ENCODE results near the gene EBF3.

Gene EBF3

DNA sequence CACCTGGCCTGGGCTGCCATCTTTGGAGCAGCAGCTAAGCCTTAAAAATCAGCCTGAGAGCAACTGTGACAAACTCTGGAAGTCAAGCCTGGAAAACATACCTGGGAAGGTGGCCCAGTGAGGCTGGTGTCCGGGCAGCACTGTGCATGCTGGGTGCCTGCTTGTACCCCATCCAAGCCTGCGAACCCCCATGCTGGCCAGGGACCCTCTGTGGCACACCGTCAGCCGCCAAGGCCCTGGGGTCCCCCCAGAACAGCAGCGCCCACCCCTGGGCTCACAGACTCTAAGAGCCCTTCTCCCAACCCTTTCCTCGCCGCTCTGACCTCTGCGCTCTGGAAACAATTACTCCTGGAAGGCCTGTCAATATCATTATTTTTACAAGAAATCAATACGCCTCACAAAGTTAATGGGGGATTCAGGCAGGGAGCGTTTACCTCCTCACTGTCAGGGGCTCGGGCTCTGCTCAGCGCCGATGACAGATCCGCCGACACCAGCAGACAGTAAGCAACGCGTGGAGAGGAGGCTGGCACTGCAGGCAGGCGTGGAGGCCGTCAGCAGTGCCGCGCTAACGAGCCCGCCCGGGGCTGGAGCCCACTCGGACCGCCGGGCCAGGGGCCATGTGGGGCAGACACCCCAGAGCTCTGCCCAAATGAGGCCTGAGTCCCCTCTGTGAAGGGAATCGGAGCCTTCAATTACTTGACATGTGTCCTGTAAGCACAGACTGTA lies 54.4 kb downstream of the EBF3 start:
- no peak for DNase-seq (ENCODE audit: low spot score)
- Histone ChIP-seq H4K91ac (ENCODE audit: low read depth, low read length, poor library complexity) (no peak overlapping the region), H3K14ac (ENCODE audit: low read length) (no peak overlapping the region), H3K18ac (ENCODE audit: low read length) (peak overlapping the region; percentile 83), H3K4me1 (ENCODE audit: control insufficient read depth in 2 of 2, insufficient read depth in 1 of 2, low read depth in 1 of 2, low read length in 2 of 2) (peaks cover 0 to 14% of the 10 kb centered on the region in 2 donors), H3K4me3 (ENCODE audit: low read length in 2 of 2) (no peak overlapping the region), H2BK15ac (ENCODE audit: low read length) (peak overlapping the region; percentile 75), H2AFZ (ENCODE audit: low read length) (no peak overlapping the region), H2AK5ac (ENCODE audit: low read depth, low read length) (peak overlapping the region; percentile 31), H3K36me3 (replicated peaks in 1 of 2; ENCODE audit: control insufficient read depth in 2 of 2, insufficient read depth in 2 of 2, low read length in 2 of 2) (no peaks in the 10 kb centered on the region), H3K4me2 (ENCODE audit: insufficient read depth, low read length, poor library complexity, severe bottlenecking) (no peak overlapping the region), H3K79me1 (ENCODE audit: low read depth, low read length) (peaks cover 2% of the 10 kb centered on the region), H3K27me3 (ENCODE audit: control insufficient read depth in 3 of 3, insufficient read depth in 3 of 3, low read depth in 1 of 3, low read length in 3 of 3) (no peaks in the 10 kb centered on the region), H4K8ac (ENCODE audit: low read depth, low read length) (no peak overlapping the region), H2BK12ac (ENCODE audit: low read length) (no peak overlapping the region), H3K4ac (ENCODE audit: low read length) (no peak overlapping the region), H2BK5ac (ENCODE audit: low read length) (no peak overlapping the region), H3K9ac (ENCODE audit: low read depth, low read length, poor library complexity) (no peak overlapping the region), H2BK120ac (ENCODE audit: low read depth, low read length) (no peak overlapping the region), H3K23ac (ENCODE audit: low read depth, low read length, poor library complexity) (no peak overlapping the region), H3K9me3 (replicated peaks in 1 of 2; ENCODE audit: control insufficient read depth in 2 of 2, insufficient read depth in 1 of 2, low read depth in 1 of 2, low read length in 2 of 2) (no peaks in the 10 kb centered on the region), H3K27ac (replicated peaks; ENCODE audit: low read length) (no peak overlapping the region)
- WGBS, 2 donors (ENCODE audit: extremely low coverage in 2 of 2, insufficient read length in 2 of 2, insufficient replicate concordance in 1 of 2), result no CpG with 5 or more reads among the region's 28 CpGs

DNA sequence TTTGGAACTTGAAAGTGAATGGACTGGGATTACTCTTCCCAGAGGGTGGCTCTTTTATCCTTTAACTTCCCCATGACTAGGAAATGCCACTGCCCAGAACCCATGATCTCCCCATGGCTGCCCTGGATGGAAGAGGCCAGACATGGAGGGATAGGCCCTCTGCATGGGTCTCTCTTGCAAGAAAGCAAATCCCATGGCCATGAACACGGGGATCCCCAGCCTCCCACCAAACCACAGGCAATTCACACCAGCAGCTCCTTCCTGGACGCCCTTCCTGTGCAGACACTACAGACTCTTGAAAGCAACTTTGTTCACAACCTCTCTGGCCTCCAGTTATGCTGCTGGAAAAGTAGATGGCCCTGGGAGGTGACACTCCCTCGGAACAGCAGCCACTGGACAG lies 55.0 kb downstream of the EBF3 start:
- H2BK12ac ChIP-seq (ENCODE audit: low read length), result no peak overlapping the region
- H3K14ac ChIP-seq (ENCODE audit: low read length), result no peak overlapping the region
- WGBS, 2 donors (ENCODE audit: extremely low coverage in 2 of 2, insufficient read length in 2 of 2, insufficient replicate concordance in 1 of 2), result no CpG with 5 or more reads among the region's 3 CpGs
- no peak for DNase-seq (ENCODE audit: low spot score)
- no peak overlapping the region for H4K91ac ChIP-seq (ENCODE audit: low read depth, low read length, poor library complexity)
- H3K9me3 ChIP-seq (replicated peaks in 1 of 2; ENCODE audit: control insufficient read depth in 2 of 2, insufficient read depth in 1 of 2, low read depth in 1 of 2, low read length in 2 of 2), result no peaks in the 10 kb centered on the region
- H2AFZ ChIP-seq (ENCODE audit: low read length), result no peak overlapping the region
- peaks cover 2% of the 10 kb centered on the region for H3K79me1 ChIP-seq (ENCODE audit: low read depth, low read length)
- H2BK120ac ChIP-seq (ENCODE audit: low read depth, low read length), result no peak overlapping the region
- H3K4me3 ChIP-seq (ENCODE audit: low read length in 2 of 2), result no peak overlapping the region
- H3K36me3 ChIP-seq (replicated peaks in 1 of 2; ENCODE audit: control insufficient read depth in 2 of 2, insufficient read depth in 2 of 2, low read length in 2 of 2), result no peaks in the 10 kb centered on the region
- H4K8ac ChIP-seq (ENCODE audit: low read depth, low read length), result no peak overlapping the region
- no peak overlapping the region for H3K27ac ChIP-seq (replicated peaks; ENCODE audit: low read length)
- peak overlapping the region; percentile 75 for H2BK15ac ChIP-seq (ENCODE audit: low read length)
- H3K4me2 ChIP-seq (ENCODE audit: insufficient read depth, low read length, poor library complexity, severe bottlenecking), result no peak overlapping the region
- H3K4ac ChIP-seq (ENCODE audit: low read length), result no peak overlapping the region
- H3K27me3 ChIP-seq (ENCODE audit: control insufficient read depth in 3 of 3, insufficient read depth in 3 of 3, low read depth in 1 of 3, low read length in 3 of 3), result no peaks in the 10 kb centered on the region
- H2AK5ac ChIP-seq (ENCODE audit: low read depth, low read length), result peak overlapping the region; percentile 31
- no peak overlapping the region for H2BK5ac ChIP-seq (ENCODE audit: low read length)
- no peak overlapping the region for H3K9ac ChIP-seq (ENCODE audit: low read depth, low read length, poor library complexity)
- peaks cover 0 to 14% of the 10 kb centered on the region in 2 donors for H3K4me1 ChIP-seq (ENCODE audit: control insufficient read depth in 2 of 2, insufficient read depth in 1 of 2, low read depth in 1 of 2, low read length in 2 of 2)
- H3K23ac ChIP-seq (ENCODE audit: low read depth, low read length, poor library complexity), result no peak overlapping the region
- peak overlapping the region; percentile 60 for H3K18ac ChIP-seq (ENCODE audit: low read length)

DNA sequence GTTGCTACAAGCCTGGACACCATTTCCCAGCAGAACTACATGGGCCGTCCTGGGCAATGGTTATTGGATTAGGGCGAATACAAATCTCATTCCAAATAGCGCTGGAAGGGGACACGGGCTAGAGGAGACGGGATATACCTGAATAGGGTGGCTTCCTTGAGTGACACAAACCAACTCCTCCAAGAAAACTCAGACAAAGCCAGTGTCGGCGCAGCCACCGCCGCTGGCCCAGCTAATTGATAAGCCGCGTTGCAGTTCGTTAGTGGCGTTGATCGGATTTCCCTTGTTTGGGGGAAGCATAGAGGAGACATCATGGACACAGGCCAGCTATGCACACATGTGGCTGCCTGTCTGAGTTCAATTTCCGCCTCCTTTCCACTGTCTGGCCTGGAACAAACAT lies 55.7 kb downstream of the EBF3 start:
- Histone ChIP-seq H4K8ac (ENCODE audit: low read depth, low read length) (no peak overlapping the region), H3K27me3 (ENCODE audit: control insufficient read depth in 3 of 3, insufficient read depth in 3 of 3, low read depth in 1 of 3, low read length in 3 of 3) (no peaks in the 10 kb centered on the region), H3K9me3 (replicated peaks in 1 of 2; ENCODE audit: control insufficient read depth in 2 of 2, insufficient read depth in 1 of 2, low read depth in 1 of 2, low read length in 2 of 2) (no peaks in the 10 kb centered on the region), H2AK5ac (ENCODE audit: low read depth, low read length) (no peak overlapping the region), H3K9ac (ENCODE audit: low read depth, low read length, poor library complexity) (no peak overlapping the region), H4K91ac (ENCODE audit: low read depth, low read length, poor library complexity) (no peak overlapping the region), H3K4ac (ENCODE audit: low read length) (no peak overlapping the region), H3K23ac (ENCODE audit: low read depth, low read length, poor library complexity) (no peak overlapping the region), H2BK12ac (ENCODE audit: low read length) (no peak overlapping the region), H2AFZ (ENCODE audit: low read length) (no peak overlapping the region), H3K4me3 (ENCODE audit: low read length in 2 of 2) (no peak overlapping the region), H3K14ac (ENCODE audit: low read length) (no peak overlapping the region), H3K18ac (ENCODE audit: low read length) (peak overlapping the region; percentile 4), H2BK15ac (ENCODE audit: low read length) (no peak overlapping the region), H3K4me2 (ENCODE audit: insufficient read depth, low read length, poor library complexity, severe bottlenecking) (no peak overlapping the region), H3K36me3 (replicated peaks in 1 of 2; ENCODE audit: control insufficient read depth in 2 of 2, insufficient read depth in 2 of 2, low read length in 2 of 2) (no peaks in the 10 kb centered on the region), H2BK5ac (ENCODE audit: low read length) (no peak overlapping the region), H3K79me1 (ENCODE audit: low read depth, low read length) (peaks cover 2% of the 10 kb centered on the region), H2BK120ac (ENCODE audit: low read depth, low read length) (no peak overlapping the region), H3K27ac (replicated peaks; ENCODE audit: low read length) (no peak overlapping the region), H3K4me1 (ENCODE audit: control insufficient read depth in 2 of 2, insufficient read depth in 1 of 2, low read depth in 1 of 2, low read length in 2 of 2) (peaks cover 0 to 13% of the 10 kb centered on the region in 2 donors)
- no peak for DNase-seq (ENCODE audit: low spot score)
- WGBS, 2 donors (ENCODE audit: extremely low coverage in 2 of 2, insufficient read length in 2 of 2, insufficient replicate concordance in 1 of 2), result no CpG with 5 or more reads among the region's 15 CpGs

DNA sequence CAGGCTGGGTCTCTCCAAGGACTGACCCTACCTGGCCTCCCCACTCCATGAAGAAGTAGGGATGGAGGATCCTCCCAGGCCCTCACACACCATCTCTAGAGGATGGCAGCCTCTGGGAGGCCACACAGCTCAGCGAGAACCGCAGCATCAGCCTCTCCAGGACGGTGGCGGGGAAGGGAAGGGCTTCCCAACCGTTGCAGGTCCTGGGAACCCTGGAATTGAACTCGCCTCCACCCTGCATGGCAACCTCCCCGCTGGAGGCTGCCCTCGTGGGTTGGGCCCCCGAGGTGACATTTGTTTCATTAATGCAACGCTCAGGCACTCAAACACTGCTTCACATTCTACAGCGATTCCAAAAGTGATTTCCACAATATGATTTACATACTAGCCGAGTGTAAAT lies 58.5 kb downstream of the EBF3 start:
- H2AK5ac ChIP-seq (ENCODE audit: low read depth, low read length), result peak overlapping the region; percentile 86
- WGBS, 2 donors (ENCODE audit: extremely low coverage in 2 of 2, insufficient read length in 2 of 2, insufficient replicate concordance in 1 of 2), result no CpG with 5 or more reads among the region's 12 CpGs
- H3K9ac ChIP-seq (ENCODE audit: low read depth, low read length, poor library complexity), result no peak overlapping the region
- H3K4me3 ChIP-seq (ENCODE audit: low read length in 2 of 2), result no peak overlapping the region
- H4K8ac ChIP-seq (ENCODE audit: low read depth, low read length), result no peak overlapping the region
- no peak overlapping the region for H2BK5ac ChIP-seq (ENCODE audit: low read length)
- H3K4me1 ChIP-seq (ENCODE audit: control insufficient read depth in 2 of 2, insufficient read depth in 1 of 2, low read depth in 1 of 2, low read length in 2 of 2), result peaks cover 0 to 8% of the 10 kb centered on the region in 2 donors
- no peaks in the 10 kb centered on the region for H3K9me3 ChIP-seq (replicated peaks in 1 of 2; ENCODE audit: control insufficient read depth in 2 of 2, insufficient read depth in 1 of 2, low read depth in 1 of 2, low read length in 2 of 2)
- H3K27ac ChIP-seq (replicated peaks; ENCODE audit: low read length), result no peak overlapping the region
- H3K79me1 ChIP-seq (ENCODE audit: low read depth, low read length), result no peaks in the 10 kb centered on the region
- no peak overlapping the region for H2BK12ac ChIP-seq (ENCODE audit: low read length)
- H4K91ac ChIP-seq (ENCODE audit: low read depth, low read length, poor library complexity), result no peak overlapping the region
- H3K23ac ChIP-seq (ENCODE audit: low read depth, low read length, poor library complexity), result no peak overlapping the region
- no peak overlapping the region for H2AFZ ChIP-seq (ENCODE audit: low read length)
- no peak overlapping the region for H2BK120ac ChIP-seq (ENCODE audit: low read depth, low read length)
- no peak overlapping the region for H3K14ac ChIP-seq (ENCODE audit: low read length)
- H3K36me3 ChIP-seq (replicated peaks in 1 of 2; ENCODE audit: control insufficient read depth in 2 of 2, insufficient read depth in 2 of 2, low read length in 2 of 2), result no peaks in the 10 kb centered on the region
- H3K4ac ChIP-seq (ENCODE audit: low read length), result no peak overlapping the region
- H3K4me2 ChIP-seq (ENCODE audit: insufficient read depth, low read length, poor library complexity, severe bottlenecking), result no peak overlapping the region
- peaks cover 0 to 5% (median 0%) of the 10 kb centered on the region in 3 experiments for H3K27me3 ChIP-seq (ENCODE audit: control insufficient read depth in 3 of 3, insufficient read depth in 3 of 3, low read depth in 1 of 3, low read length in 3 of 3)
- H2BK15ac ChIP-seq (ENCODE audit: low read length), result no peak overlapping the region
- DNase-seq (ENCODE audit: low spot score), result no peak
- H3K18ac ChIP-seq (ENCODE audit: low read length), result peak overlapping the region; percentile 57

All from neuronal stem cell (in vitro differentiated cells).